CD14-positive monocyte (primary cell): Measurements from ENCODE around the gene C22orf23. TPM values are rescaled to one million over a fixed set of nuclear protein-coding genes. Genes with fewer than 3 reads are reported as not detected.

ENCODE experiments used
- DNase-seq, 3 donors: peaks; one replicate each; pipeline ENCODE4 v3.0.0-alpha.2; 2011 to 2022
- H2AFZ ChIP-seq: 2 replicates; pipeline ENCODE4 v1.6.0; 2012; ENCODE audit warnings: mild to moderate bottlenecking, low read depth, low read length, inconsistent platforms; ENCODE audit not compliant: insufficient read depth, poor library complexity, severe bottlenecking
- H3K27ac ChIP-seq, 2 donors: 1 replicate in 1 of 2; 2 replicates in 1 of 2; pipeline ENCODE4 v1.5.1; 2012 to 2013; ENCODE audit warnings: low read length in 2 of 2, control low read depth in 1 of 2, inconsistent platforms in 1 of 2, low read depth in 1 of 2, mild to moderate bottlenecking in 1 of 2
- H3K27me3 ChIP-seq, 2 donors: one replicate each; pipeline versions ENCODE4 v1.6.0 to v1.6.1; 2011 to 2013; ENCODE audit warnings: low read length in 2 of 2; ENCODE audit not compliant: control insufficient read depth in 2 of 2, insufficient read depth in 2 of 2
- H3K36me3 ChIP-seq, 2 donors: replicated peaks in 1 of 2; 1 replicate in 1 of 2; 2 replicates in 1 of 2; pipeline versions ENCODE4 v1.5.1 to v1.6.1; 2012 to 2013; ENCODE audit warnings: low read length in 2 of 2, control low read depth in 1 of 2, inconsistent platforms in 1 of 2, mild to moderate bottlenecking in 1 of 2; ENCODE audit not compliant: insufficient read depth in 2 of 2, control insufficient read depth in 1 of 2
- H3K4me1 ChIP-seq, 2 donors: 1 replicate in 1 of 2; 2 replicates in 1 of 2; pipeline versions ENCODE4 v1.5.1 to v1.6.1; 2012 to 2013; ENCODE audit warnings: low read length in 2 of 2, control low read depth in 1 of 2, inconsistent platforms in 1 of 2, mild to moderate bottlenecking in 1 of 2, moderate library complexity in 1 of 2; ENCODE audit not compliant: insufficient read depth in 2 of 2, control insufficient read depth in 1 of 2
- H3K4me2 ChIP-seq: replicated peaks from 2 replicates; pipeline ENCODE3; 2012; ENCODE audit warnings: low read length, moderate library complexity, mild to moderate bottlenecking; ENCODE audit not compliant: poor library complexity, severe bottlenecking; ENCODE audit errors: extremely low read depth
- H3K4me3 ChIP-seq, 3 experiments: fragments of 200-600 bp in 1 of 3; sonication (generic) in 1 of 3; replicated peaks in 1 of 3; 1 replicate in 2 of 3; 2 replicates in 1 of 3; pipeline ENCODE4 v1.5.1; 2011 to 2013; ENCODE audit warnings: low read length in 3 of 3, mild to moderate bottlenecking in 3 of 3, control low read depth in 2 of 3, low read depth in 2 of 3, inconsistent platforms in 1 of 3, moderate library complexity in 1 of 3
- H3K79me2 ChIP-seq: 2 replicates; pipeline ENCODE4 v1.6.0; 2012; ENCODE audit warnings: mild to moderate bottlenecking, control low read depth, inconsistent platforms, low read length, moderate library complexity; ENCODE audit not compliant: insufficient read depth
- H3K9ac ChIP-seq: 2 replicates; pipeline ENCODE4 v1.6.0; 2017; ENCODE audit warnings: low read length, mild to moderate bottlenecking; ENCODE audit not compliant: insufficient read depth, poor library complexity, severe bottlenecking
- H3K9me3 ChIP-seq, 2 donors: replicated peaks in 1 of 2; 1 replicate in 1 of 2; 2 replicates in 1 of 2; pipeline versions ENCODE4 v1.5.1 to v1.6.1; 2012 to 2013; ENCODE audit warnings: low read length in 2 of 2, control low read depth in 1 of 2; ENCODE audit not compliant: control insufficient read depth in 1 of 2, insufficient read depth in 1 of 2
- H4K20me1 ChIP-seq: 2 replicates; pipeline ENCODE4 v1.6.0; 2012; ENCODE audit warnings: mild to moderate bottlenecking, low read length, control low read depth, moderate library complexity; ENCODE audit not compliant: insufficient read depth
- H3K27ac Mint-ChIP-seq, 7 donors: one replicate each; pipeline ENCODE4 v1.8.0; 2020; ENCODE audit warnings: mild to moderate bottlenecking in 7 of 7, mixed read lengths in 7 of 7, moderate library complexity in 6 of 7, inconsistent platforms in 2 of 7
- H3K27me3 Mint-ChIP-seq, 3 donors: one replicate each; pipeline ENCODE4 v1.8.0; 2021 to 2022; ENCODE audit warnings: low read depth in 3 of 3, mild to moderate bottlenecking in 3 of 3, mixed read lengths in 3 of 3, moderate library complexity in 3 of 3, inconsistent platforms in 1 of 3
- H3K36me3 Mint-ChIP-seq, 2 donors: one replicate each; pipeline ENCODE4 v1.8.0; 2020; ENCODE audit warnings: mixed read lengths in 2 of 2, inconsistent platforms in 1 of 2, mild to moderate bottlenecking in 1 of 2
- H3K4me1 Mint-ChIP-seq: one replicate; pipeline ENCODE4 v1.8.0; 2020; ENCODE audit warnings: mild to moderate bottlenecking, mixed read lengths
- H3K4me3 Mint-ChIP-seq, 2 donors: one replicate each; pipeline ENCODE4 v1.8.0; 2020; ENCODE audit warnings: mild to moderate bottlenecking in 2 of 2, mixed read lengths in 2 of 2, moderate library complexity in 1 of 2
- H3K9me3 Mint-ChIP-seq, 7 donors: one replicate each; pipeline ENCODE4 v1.8.0; 2020 to 2022; ENCODE audit warnings: mixed read lengths in 7 of 7, mild to moderate bottlenecking in 6 of 7, moderate library complexity in 6 of 7, inconsistent platforms in 2 of 7
- WGBS: methylation state at CpG from one replicate; pipeline ENCODE4 v1.1.5; 2013; ENCODE audit warnings: missing lambda C conversion rate; ENCODE audit not compliant: insufficient coverage; 5-methylcytosine and 5-hydroxymethylcytosine counted together
- intact Hi-C, 2 donors: fragments of 100-400 bp; cut with micrococcal nuclease; formaldehyde crosslinking; loops; one replicate each; pipeline versions ENCODE4 v1.15.0 to v1.15.1; 2023
- polyA plus RNA-seq, 3 donors: library from polyadenylated mRNA; depleted of rRNA in 1 of 3; unstranded in 2 of 3; stranded (reverse) in 1 of 3; fragments of 300-500 nt in 2 of 3; fragments of >200 nt in 1 of 3; fragmentation: Illumina TruSeq in 2 of 3; gene quantifications; 1 replicate in 2 of 3; 2 replicates in 1 of 3; pipeline ENCODE4 v1.2.3, GENCODE V29; 2012 to 2021
- TF ChIP-seq, protein P1 (sequence below): fragments of 200-600 bp; IDR thresholded peaks from one replicate; pipeline ENCODE4 v1.8.0; 2022; ENCODE audit warnings: antibody characterized with exemption, mild to moderate bottlenecking

The C22orf23 gene
- polyA plus RNA-seq, 3 donors = not detected

DNA sequence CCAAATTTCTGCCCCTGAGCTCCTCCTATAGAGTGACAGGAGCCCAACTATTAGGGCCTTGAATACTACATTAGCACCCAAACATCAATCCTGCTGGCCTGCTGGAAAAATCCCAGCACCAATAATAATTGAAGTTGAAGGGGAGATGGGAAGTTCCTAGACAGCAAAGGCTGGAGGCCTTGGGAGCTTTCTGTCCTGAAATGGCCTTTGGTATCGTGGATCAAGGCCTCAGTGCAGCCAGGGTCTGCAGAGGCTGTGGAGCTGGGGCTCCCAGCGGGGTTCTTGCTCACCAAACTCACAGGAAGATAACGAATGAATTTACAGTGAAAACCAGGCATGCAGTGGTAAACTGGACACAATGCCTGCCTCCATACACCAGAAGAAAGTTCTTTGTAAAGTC, 56.5 kb downstream of the C22orf23 start:
- Histone ChIP-seq H3K9me3 (no peaks in the 10 kb centered on the region), H3K9ac (no peak overlapping the region), H3K4me1 (peaks cover 10 to 14% of the 10 kb centered on the region in 2 donors), H3K4me2 (no peak overlapping the region), H3K4me3 (no peak overlapping the region), H3K36me3 (peaks cover 3 to 11% of the 10 kb centered on the region in 2 donors), H3K27ac (peak overlapping the region in 1 of 2 donors; percentile 51), H4K20me1 (no peaks in the 10 kb centered on the region), H3K27me3 (no peaks in the 10 kb centered on the region), H3K79me2 (no peaks in the 10 kb centered on the region), H2AFZ (no peak overlapping the region)
- TF ChIP-seq, protein P1, sequence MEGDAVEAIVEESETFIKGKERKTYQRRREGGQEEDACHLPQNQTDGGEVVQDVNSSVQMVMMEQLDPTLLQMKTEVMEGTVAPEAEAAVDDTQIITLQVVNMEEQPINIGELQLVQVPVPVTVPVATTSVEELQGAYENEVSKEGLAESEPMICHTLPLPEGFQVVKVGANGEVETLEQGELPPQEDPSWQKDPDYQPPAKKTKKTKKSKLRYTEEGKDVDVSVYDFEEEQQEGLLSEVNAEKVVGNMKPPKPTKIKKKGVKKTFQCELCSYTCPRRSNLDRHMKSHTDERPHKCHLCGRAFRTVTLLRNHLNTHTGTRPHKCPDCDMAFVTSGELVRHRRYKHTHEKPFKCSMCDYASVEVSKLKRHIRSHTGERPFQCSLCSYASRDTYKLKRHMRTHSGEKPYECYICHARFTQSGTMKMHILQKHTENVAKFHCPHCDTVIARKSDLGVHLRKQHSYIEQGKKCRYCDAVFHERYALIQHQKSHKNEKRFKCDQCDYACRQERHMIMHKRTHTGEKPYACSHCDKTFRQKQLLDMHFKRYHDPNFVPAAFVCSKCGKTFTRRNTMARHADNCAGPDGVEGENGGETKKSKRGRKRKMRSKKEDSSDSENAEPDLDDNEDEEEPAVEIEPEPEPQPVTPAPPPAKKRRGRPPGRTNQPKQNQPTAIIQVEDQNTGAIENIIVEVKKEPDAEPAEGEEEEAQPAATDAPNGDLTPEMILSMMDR = no peak
- intact Hi-C loops = no loop called here
- WGBS = 90% methylated on average over 3 of the region's 3 CpGs
- H3K9me3 Mint-ChIP-seq = no peaks in the 10 kb centered on the region
- no peak for DNase-seq
- H3K4me3 Mint-ChIP-seq = no peak overlapping the region
- peaks cover 24% of the 10 kb centered on the region for H3K4me1 Mint-ChIP-seq
- H3K27me3 Mint-ChIP-seq = peaks cover 0 to 3% (median 3%) of the 10 kb centered on the region in 3 donors
- peaks cover 7 to 9% of the 10 kb centered on the region in 2 donors for H3K36me3 Mint-ChIP-seq
- H3K27ac Mint-ChIP-seq = peak overlapping the region in 4 of 7 donors; percentile 20 to 79 (median 69)

DNA sequence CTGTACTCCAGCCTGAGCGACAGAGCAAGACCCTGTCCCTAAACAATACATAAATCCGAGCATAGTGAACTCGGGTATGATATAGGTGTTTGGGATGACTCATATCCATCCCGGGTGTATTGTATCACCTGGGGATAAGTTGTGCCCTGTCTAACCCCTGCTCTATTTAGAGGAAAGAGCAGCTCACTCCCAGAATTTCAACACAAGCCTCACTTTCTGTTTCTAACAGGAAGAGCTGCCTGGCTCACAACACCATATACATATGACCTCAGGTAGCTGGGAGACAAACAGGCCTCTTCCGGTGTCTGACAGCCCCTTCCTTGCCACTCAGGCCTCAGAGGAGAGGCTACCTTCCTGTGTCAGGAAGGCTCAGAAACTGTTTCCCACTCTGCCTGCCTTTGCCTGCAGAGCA, 57.2 kb downstream of the C22orf23 start:
- Histone ChIP-seq H3K9ac (no peak overlapping the region), H3K4me2 (no peak overlapping the region), H2AFZ (no peak overlapping the region), H3K79me2 (no peaks in the 10 kb centered on the region), H3K27ac (peak overlapping the region in 1 of 2 donors; percentile 51), H3K4me3 (no peak overlapping the region), H3K27me3 (no peaks in the 10 kb centered on the region), H4K20me1 (no peaks in the 10 kb centered on the region), H3K4me1 (peaks cover 10 to 14% of the 10 kb centered on the region in 2 donors), H3K9me3 (no peaks in the 10 kb centered on the region), H3K36me3 (peaks cover 10 to 18% of the 10 kb centered on the region in 2 donors)
- peaks cover 21% of the 10 kb centered on the region for H3K4me1 Mint-ChIP-seq
- H3K4me3 Mint-ChIP-seq = peak overlapping the region in 1 of 2 donors; percentile 35
- intact Hi-C loops = no loop called here
- peak; percentile 12 to 39 (median 33) for DNase-seq
- no peaks in the 10 kb centered on the region for H3K9me3 Mint-ChIP-seq
- TF ChIP-seq, protein P1 = no peak
- peak overlapping the region in 4 of 7 donors; percentile 18 to 79 (median 35) for H3K27ac Mint-ChIP-seq
- peaks cover 0 to 3% (median 3%) of the 10 kb centered on the region in 3 donors for H3K27me3 Mint-ChIP-seq
- WGBS = 10% methylated on average over 2 of the region's 5 CpGs
- peaks cover 14% of the 10 kb centered on the region in 2 donors for H3K36me3 Mint-ChIP-seq
